Measurements from ENCODE around the gene SPATC1L. TPM values are rescaled to one million over a fixed set of nuclear protein-coding genes. Genes with fewer than 3 reads are reported as not detected.

The SPATC1L gene
- total and polyA plus RNA-seq, 2 donors (not counting 1 experiment from before 2014, with no cell fraction given): 11.4 to 15.4 TPM

GRCh38 chr21:46151261-46151988 lies 32.8 kb downstream of the SPATC1L start:
- H3K4me2 ChIP-seq (replicated peaks; ENCODE audit: low read depth, low read length, poor library complexity, severe bottlenecking): no peak overlapping the region
- TF ChIP-seq CTCF (IDR thresholded peaks at IDR 0.05) (no peak), EZH2 (IDR thresholded peaks at IDR 0.05; ENCODE audit: borderline replicate concordance, insufficient read depth, low read depth, low read length, poor library complexity, severe bottlenecking) (no peak)
- H3K4me1 ChIP-seq (ENCODE audit: control insufficient read depth in 2 of 2, insufficient read depth in 2 of 2, low read length in 2 of 2): peaks cover 0 to 5% of the 10 kb centered on the region in 2 donors
- H3K9ac ChIP-seq (ENCODE audit: low read length): no peak overlapping the region
- no peaks in the 10 kb centered on the region for H3K27me3 ChIP-seq (replicated peaks in 1 of 4; ENCODE audit: control extremely low read depth in 1 of 4, control insufficient read depth in 3 of 4, insufficient read depth in 4 of 4, low read length in 3 of 4)
- no peak for ATAC-seq (ENCODE audit: low read depth)
- no peak overlapping the region for H3K4me3 Mint-ChIP-seq
- H3K27ac ChIP-seq (ENCODE audit: low read length in 2 of 2): no peak overlapping the region
- no peaks in the 10 kb centered on the region for H3K36me3 ChIP-seq (replicated peaks in 1 of 2; ENCODE audit: control extremely low read depth in 1 of 2, control insufficient read depth in 1 of 2, extremely low read depth in 1 of 2, insufficient read depth in 2 of 2, low read length in 1 of 2)
- no peak overlapping the region for H2AFZ ChIP-seq (ENCODE audit: insufficient read depth, low read depth, low read length, poor library complexity, severe bottlenecking)
- ChIA-PET POLR2A (no interaction called here), CTCF (no interaction called here)
- H3K27ac Mint-ChIP-seq: no peak overlapping the region
- H3K4me1 Mint-ChIP-seq: no peaks in the 10 kb centered on the region
- 92% methylated on average over 46 of the region's 47 CpGs for WGBS (ENCODE audit: insufficient coverage)
- no peaks in the 10 kb centered on the region for H3K27me3 Mint-ChIP-seq
- H3K9me3 ChIP-seq (ENCODE audit: control extremely low read depth in 1 of 3, control insufficient read depth in 2 of 3, insufficient read depth in 1 of 3, low read length in 2 of 3): no peaks in the 10 kb centered on the region
- H4K20me1 ChIP-seq (ENCODE audit: control insufficient read depth, insufficient read depth, low read length, poor library complexity, severe bottlenecking): no peaks in the 10 kb centered on the region
- H3K4me3 ChIP-seq (ENCODE audit: control extremely low read depth in 1 of 5, extremely low read depth in 1 of 5, insufficient read depth in 1 of 5, low read depth in 2 of 5, low read length in 4 of 5): no peak overlapping the region
- no peaks in the 10 kb centered on the region for H3K79me2 ChIP-seq (ENCODE audit: control insufficient read depth, insufficient read depth, low read length)
- H3K9me3 Mint-ChIP-seq (ENCODE audit: insufficient read depth): no peaks in the 10 kb centered on the region
- DNase-seq: no peak
- intact Hi-C loops (cut with micrococcal nuclease): no loop called here

GRCh38 chr21:46150491-46151121 lies 33.7 kb downstream of the SPATC1L start:
- no peak for ATAC-seq (ENCODE audit: low read depth)
- TF ChIP-seq EZH2 (IDR thresholded peaks at IDR 0.05; ENCODE audit: borderline replicate concordance, insufficient read depth, low read depth, low read length, poor library complexity, severe bottlenecking): no peak
- no peak for TF ChIP-seq CTCF (IDR thresholded peaks at IDR 0.05)
- no peak overlapping the region for H3K9ac ChIP-seq (ENCODE audit: low read length)
- no peak overlapping the region for H2AFZ ChIP-seq (ENCODE audit: insufficient read depth, low read depth, low read length, poor library complexity, severe bottlenecking)
- no peaks in the 10 kb centered on the region for H3K36me3 ChIP-seq (replicated peaks in 1 of 2; ENCODE audit: control extremely low read depth in 1 of 2, control insufficient read depth in 1 of 2, extremely low read depth in 1 of 2, insufficient read depth in 2 of 2, low read length in 1 of 2)
- H4K20me1 ChIP-seq (ENCODE audit: control insufficient read depth, insufficient read depth, low read length, poor library complexity, severe bottlenecking): no peaks in the 10 kb centered on the region
- Mint-ChIP-seq H3K9me3 (ENCODE audit: insufficient read depth) (no peaks in the 10 kb centered on the region), H3K4me1 (no peaks in the 10 kb centered on the region), H3K27me3 (no peaks in the 10 kb centered on the region), H3K27ac (no peak overlapping the region), H3K4me3 (no peak overlapping the region)
- no peak overlapping the region for H3K27ac ChIP-seq (ENCODE audit: low read length in 2 of 2)
- ChIA-PET POLR2A (no interaction called here), CTCF (no interaction called here)
- H3K79me2 ChIP-seq (ENCODE audit: control insufficient read depth, insufficient read depth, low read length): no peaks in the 10 kb centered on the region
- DNase-seq: no peak
- H3K4me2 ChIP-seq (replicated peaks; ENCODE audit: low read depth, low read length, poor library complexity, severe bottlenecking): no peak overlapping the region
- peaks cover 0 to 5% of the 10 kb centered on the region in 2 donors for H3K4me1 ChIP-seq (ENCODE audit: control insufficient read depth in 2 of 2, insufficient read depth in 2 of 2, low read length in 2 of 2)
- intact Hi-C loops (cut with micrococcal nuclease): no loop called here
- no peaks in the 10 kb centered on the region for H3K27me3 ChIP-seq (replicated peaks in 1 of 4; ENCODE audit: control extremely low read depth in 1 of 4, control insufficient read depth in 3 of 4, insufficient read depth in 4 of 4, low read length in 3 of 4)
- H3K9me3 ChIP-seq (ENCODE audit: control extremely low read depth in 1 of 3, control insufficient read depth in 2 of 3, insufficient read depth in 1 of 3, low read length in 2 of 3): no peaks in the 10 kb centered on the region
- WGBS (ENCODE audit: insufficient coverage): 90% methylated on average over 24 of the region's 24 CpGs
- no peak overlapping the region for H3K4me3 ChIP-seq (ENCODE audit: control extremely low read depth in 1 of 5, extremely low read depth in 1 of 5, insufficient read depth in 1 of 5, low read depth in 2 of 5, low read length in 4 of 5)

Data from B cell (primary cell).